Endodermal cell (in vitro differentiated cells): ENCODE data around the gene INTS6L. TPM values are rescaled to one million over a fixed set of nuclear protein-coding genes. Genes with fewer than 3 reads are reported as not detected.

Experiments
- DNase-seq: peaks from one replicate; pipeline ENCODE4 v3.0.0-alpha.2; 2017
- H3K27ac ChIP-seq: 2 replicates; pipeline ENCODE4 v1.5.1; 2013; ENCODE audit warnings: mild to moderate bottlenecking, low read depth, low read length, moderate library complexity
- H3K27me3 ChIP-seq: 2 replicates; pipeline ENCODE4 v1.6.1; 2013; ENCODE audit warnings: mild to moderate bottlenecking, low read length, moderate library complexity; ENCODE audit not compliant: insufficient read depth, control insufficient read depth, poor library complexity, severe bottlenecking
- H3K36me3 ChIP-seq: 2 replicates; pipeline ENCODE4 v1.7.0; 2013; ENCODE audit warnings: mild to moderate bottlenecking, low read length, moderate library complexity; ENCODE audit not compliant: control insufficient read depth, insufficient read depth
- H3K4me1 ChIP-seq: one replicate; pipeline ENCODE4 v1.7.0; 2013; ENCODE audit warnings: low read length; ENCODE audit not compliant: control insufficient read depth, insufficient read depth
- H3K4me3 ChIP-seq: 2 replicates; pipeline ENCODE4 v1.5.1; 2013; ENCODE audit warnings: mild to moderate bottlenecking, low read length, moderate library complexity
- H3K9ac ChIP-seq: 2 replicates; pipeline ENCODE4 v1.6.1; 2013; ENCODE audit warnings: mild to moderate bottlenecking, low read length, moderate library complexity; ENCODE audit not compliant: poor library complexity, severe bottlenecking; ENCODE audit errors: extremely low read depth
- H3K9me3 ChIP-seq: 2 replicates; pipeline ENCODE4 v1.6.1; 2013; ENCODE audit warnings: mild to moderate bottlenecking, low read length, moderate library complexity; ENCODE audit not compliant: control insufficient read depth
- H3K27ac Mint-ChIP-seq: 2 replicates; pipeline ENCODE4 v1.8.0; 2020; ENCODE audit warnings: mixed read lengths
- H3K27me3 Mint-ChIP-seq: 2 replicates; pipeline ENCODE4 v1.8.0; 2021; ENCODE audit warnings: mild to moderate bottlenecking, mixed read lengths; ENCODE audit not compliant: insufficient read depth
- H3K36me3 Mint-ChIP-seq: 2 replicates; pipeline ENCODE4 v1.8.0; 2020; ENCODE audit warnings: low read depth, mixed read lengths
- H3K4me1 Mint-ChIP-seq: 2 replicates; pipeline ENCODE4 v1.8.0; 2020; ENCODE audit warnings: mixed read lengths
- H3K4me3 Mint-ChIP-seq: 2 replicates; pipeline ENCODE4 v1.8.0; 2020; ENCODE audit warnings: mild to moderate bottlenecking, moderate library complexity, mixed read lengths
- H3K9me3 Mint-ChIP-seq: 2 replicates; pipeline ENCODE4 v1.8.0; 2020; ENCODE audit warnings: mild to moderate bottlenecking, mixed read lengths
- CTCF ChIP-seq: fragments of 200-600 bp; sonication (generic); conservative IDR thresholded peaks from 2 replicates; pipeline ENCODE4 v1.5.0; 2021; ENCODE audit warnings: antibody characterized with exemption, mild to moderate bottlenecking
- WGBS, 2 experiments: methylation state at CpG; one replicate each; pipeline versions ENCODE4 v1.1.5 to v1.1.7; 2013; ENCODE audit warnings: missing lambda C conversion rate in 2 of 2, mixed read lengths in 1 of 2; ENCODE audit not compliant: insufficient coverage in 1 of 2, insufficient read length in 1 of 2; 5-methylcytosine and 5-hydroxymethylcytosine counted together
- total RNA-seq, 2 donors: library from RNA; stranded (reverse); fragmentation: NEBNext Ultra II Directional in 1 of 2; extraction: Animal tissue kit (Norgen Biotek cat#: 25700) in 1 of 2; gene quantifications; 2 replicates in 1 of 2; 3 replicates in 1 of 2; pipeline ENCODE4 v1.2.1, GENCODE V29; 2021

Gene INTS6L
- total RNA-seq, 2 donors from 2014 or later = 7.3 to 9.1 TPM

GRCh38 chrX:135531813-135532212, 11.4 kb downstream of the INTS6L start:
- no peaks in the 10 kb centered on the region for H3K27me3 Mint-ChIP-seq
- H3K9me3 ChIP-seq = no peaks in the 10 kb centered on the region
- no peak overlapping the region for H3K27ac ChIP-seq
- H3K4me1 Mint-ChIP-seq = peaks cover 14% of the 10 kb centered on the region
- no peak for DNase-seq
- no peak overlapping the region for H3K9ac ChIP-seq
- no peak overlapping the region for H3K27ac Mint-ChIP-seq
- H3K27me3 ChIP-seq = no peaks in the 10 kb centered on the region
- no peak overlapping the region for H3K4me3 ChIP-seq
- TF ChIP-seq CTCF = no peak
- 100% methylated on average over 1 of the region's 1 CpG; no CpG with 5 or more reads in 1 of the 2 experiments for WGBS, 2 experiments
- H3K36me3 ChIP-seq = no peaks in the 10 kb centered on the region
- no peak overlapping the region for H3K4me3 Mint-ChIP-seq
- H3K4me1 ChIP-seq = no peaks in the 10 kb centered on the region
- no peaks in the 10 kb centered on the region for H3K36me3 Mint-ChIP-seq
- peaks cover 27% of the 10 kb centered on the region for H3K9me3 Mint-ChIP-seq

GRCh38 chrX:135535077-135535940, 14.8 kb downstream of the INTS6L start:
- H3K27ac Mint-ChIP-seq = no peak overlapping the region
- WGBS, 2 experiments = 100% methylated on average over 1 of the region's 1 CpG; no CpG with 5 or more reads in 1 of the 2 experiments

GRCh38 chrX:135536877-135537276, 16.4 kb downstream of the INTS6L start:
- Histone ChIP-seq H3K27ac (no peak overlapping the region), H3K9ac (no peak overlapping the region), H3K4me1 (no peaks in the 10 kb centered on the region), H3K27me3 (no peaks in the 10 kb centered on the region), H3K36me3 (no peaks in the 10 kb centered on the region), H3K9me3 (no peaks in the 10 kb centered on the region), H3K4me3 (no peak overlapping the region)
- H3K4me3 Mint-ChIP-seq = no peak overlapping the region
- no peaks in the 10 kb centered on the region for H3K4me1 Mint-ChIP-seq
- H3K9me3 Mint-ChIP-seq = peaks cover 27% of the 10 kb centered on the region
- no peak for DNase-seq
- no peaks in the 10 kb centered on the region for H3K27me3 Mint-ChIP-seq
- peaks cover 2% of the 10 kb centered on the region for H3K36me3 Mint-ChIP-seq
- no peak for TF ChIP-seq CTCF
- H3K27ac Mint-ChIP-seq = no peak overlapping the region

More at GRCh38 chrX:135535077-135535940, 14.8 kb downstream of the INTS6L start:
- Histone ChIP-seq H3K27ac (no peak overlapping the region), H3K4me3 (no peak overlapping the region), H3K9me3 (no peaks in the 10 kb centered on the region), H3K36me3 (no peaks in the 10 kb centered on the region), H3K27me3 (no peaks in the 10 kb centered on the region), H3K4me1 (no peaks in the 10 kb centered on the region), H3K9ac (no peak overlapping the region)
- DNase-seq = no peak
- H3K4me1 Mint-ChIP-seq = no peaks in the 10 kb centered on the region
- H3K36me3 Mint-ChIP-seq = peaks cover 2% of the 10 kb centered on the region
- H3K9me3 Mint-ChIP-seq = peaks cover 24% of the 10 kb centered on the region
- H3K4me3 Mint-ChIP-seq = no peak overlapping the region
- H3K27me3 Mint-ChIP-seq = no peaks in the 10 kb centered on the region
- no peak for TF ChIP-seq CTCF
